VCaP (cell line): ENCODE data around the gene MICALL2.

Source experiments
- H3K27ac ChIP-seq: fragments of 450-650 bp; 2 replicates; pipeline ENCODE4 v1.5.1; 2017
- CTCF ChIP-seq: fragments of 450-650 bp; conservative IDR thresholded peaks from 2 replicates; pipeline ENCODE4 v1.5.1; 2017; ENCODE audit warnings: mild to moderate bottlenecking, moderate library complexity

Gene MICALL2

GRCh38 chr7:1475991-1476390 is 16.7 kb upstream of the MICALL2 start:
- H3K27ac ChIP-seq = no peak overlapping the region
- TF ChIP-seq CTCF = no peak

GRCh38 chr7:1475393-1475792 is 16.1 kb upstream of the MICALL2 start:
- no peak overlapping the region for H3K27ac ChIP-seq

GRCh38 chr7:1474736-1475135 is 15.5 kb upstream of the MICALL2 start:
- peak overlapping the region; percentile 32; the same call in 1 of the 2 replicates for H3K27ac ChIP-seq
- no peak for TF ChIP-seq CTCF

More at GRCh38 chr7:1475393-1475792, 16.1 kb upstream of the MICALL2 start:
- TF ChIP-seq CTCF = no peak

GRCh38 chr7:1473864-1474512 is 14.7 kb upstream of the MICALL2 start:
- peak overlapping the region; percentile 32; the same call in 1 of the 2 replicates for H3K27ac ChIP-seq
- TF ChIP-seq CTCF = peak; percentile 91

- H3K27ac ChIP-seq = no peak overlapping the region
- TF ChIP-seq CTCF = no peak
These were observed 11.6 kb upstream of the MICALL2 start for GRCh38 chr7:1470901-1471300.

- no peak for TF ChIP-seq CTCF
- H3K27ac ChIP-seq = no peak overlapping the region
These were observed 9.5 kb upstream of the MICALL2 start for GRCh38 chr7:1468643-1469298.

GRCh38 chr7:1468203-1468602 is 8.9 kb upstream of the MICALL2 start:
- TF ChIP-seq CTCF = no peak
- no peak overlapping the region for H3K27ac ChIP-seq
